HepG2 (cell line): Measurements from ENCODE around the gene FUCA1. TPM values are rescaled to one million over a fixed set of nuclear protein-coding genes. Genes with fewer than 3 reads are reported as not detected.

Experiments used
- ATAC-seq: fragments of 200-7000 bp; cut with Tn5 transposase; 3 replicates; pipeline ENCODE4 v1.9.1; 2020; ENCODE audit warnings: mild to moderate bottlenecking, moderate library complexity
- BruUV-seq: library from RNA; stranded (reverse); fragments of 400-500 nt; replicated peaks from 2 replicates; lab custom pipeline; 2021; lab: Mats Ljungman, UMichigan
- CTCF ChIA-PET: fragments of 300-600 bp; formaldehyde crosslinking; extraction: SDS; loops from one replicate; lab custom pipeline; 2021; ENCODE audit warnings: low total read pairs, inconsistent platforms, low intra/inter-chr PET ratio; lab: Yijun Ruan, JAX
- POLR2A ChIA-PET: fragments of 350-600 bp; sonication (Branson Sonifier 250); formaldehyde crosslinking; loops from one replicate; lab custom pipeline; 2020; ENCODE audit warnings: antibody characterized with exemption, inconsistent platforms; lab: Yijun Ruan, JAX
- DNase-seq: peaks from one replicate; pipeline ENCODE4 v3.0.0-alpha.2; 2015; ENCODE audit warnings: low spot score
- FAIRE-seq: peaks from 3 replicates; lab custom pipeline; 2011; peaks lifted over from hg19 to GRCh38; lab: Jason Lieb, UNC
- H2AFZ ChIP-seq: one replicate; pipeline ENCODE4 v1.6.1; 2011; ENCODE audit warnings: low read length, inconsistent platforms
- H3K27ac ChIP-seq: fragments of 300-600 bp; 3 replicates; pipeline ENCODE4 v1.8.0; 2011; ENCODE audit warnings: mixed run types, mild to moderate bottlenecking, mixed read lengths, low read length, inconsistent platforms; ENCODE audit not compliant: insufficient read depth; ENCODE audit errors: extremely low read length
- H3K27me3 ChIP-seq, 2 experiments: fragments of 200-600 bp in 1 of 2; 2 replicates in 1 of 2; 3 replicates in 1 of 2; pipeline versions ENCODE4 v1.6.0 to v1.8.0; 2011; ENCODE audit warnings: low read length in 2 of 2, mild to moderate bottlenecking in 2 of 2, moderate library complexity in 2 of 2, inconsistent platforms in 1 of 2; ENCODE audit not compliant: insufficient read depth in 2 of 2, control insufficient read depth in 1 of 2
- H3K36me3 ChIP-seq, 2 experiments: fragments of 200-600 bp in 1 of 2; replicated peaks in 1 of 2; 2 replicates in 1 of 2; 3 replicates in 1 of 2; pipeline versions ENCODE4 v1.5.1 to v1.8.0; 2011; ENCODE audit warnings: low read length in 2 of 2, inconsistent platforms in 1 of 2; ENCODE audit not compliant: insufficient read depth in 2 of 2, control insufficient read depth in 1 of 2
- H3K4me1 ChIP-seq: 2 replicates; pipeline ENCODE4 v1.5.1; 2012; ENCODE audit warnings: low read length, inconsistent platforms; ENCODE audit not compliant: insufficient read depth
- H3K4me2 ChIP-seq: 2 replicates; pipeline ENCODE4 v1.6.0; 2011; ENCODE audit warnings: low read depth, low read length, inconsistent platforms
- H3K4me3 ChIP-seq, 3 experiments: fragments of 200-600 bp in 1 of 3; sonication (generic), shearing (Covaris generic) in 1 of 3; replicated peaks in 1 of 3; 2 replicates each; pipeline ENCODE4 v1.5.1; 2011 to 2016; ENCODE audit warnings: low read length in 3 of 3, inconsistent platforms in 2 of 3, low read depth in 2 of 3, mild to moderate bottlenecking in 2 of 3, control low read depth in 1 of 3, mixed read lengths in 1 of 3; ENCODE audit not compliant: insufficient read depth in 1 of 3
- H3K79me2 ChIP-seq: one replicate; pipeline ENCODE4 v1.6.1; 2011; ENCODE audit warnings: low read length, inconsistent platforms; ENCODE audit not compliant: insufficient read depth
- H3K9ac ChIP-seq: 2 replicates; pipeline ENCODE4 v1.6.0; 2011; ENCODE audit warnings: mild to moderate bottlenecking, low read depth, low read length, inconsistent platforms; ENCODE audit not compliant: insufficient read depth
- H3K9me3 ChIP-seq: 2 replicates; pipeline ENCODE4 v1.5.1; 2012; ENCODE audit warnings: mild to moderate bottlenecking, low read length
- H4K20me1 ChIP-seq: 2 replicates; pipeline ENCODE4 v1.6.0; 2011; ENCODE audit warnings: inconsistent platforms, mild to moderate bottlenecking, low read length, moderate library complexity; ENCODE audit not compliant: insufficient read depth
- MXI1 ChIP-seq: IDR thresholded peaks from 3 replicates; pipeline ENCODE4 v1.6.1; 2012; ENCODE audit warnings: low read depth, low read length, inconsistent platforms, borderline replicate concordance
- NCOR1 ChIP-seq: fragments of 200-600 bp; sonication (generic); IDR thresholded peaks from 2 replicates; pipeline ENCODE4 v1.7.0; 2017; ENCODE audit warnings: antibody characterized with exemption, low read length, borderline replicate concordance
- NFE2L1 ChIP-seq: sonication (generic); formaldehyde crosslinking; IDR thresholded peaks from 2 replicates; pipeline ENCODE4 v1.4.0; 2020; ENCODE audit warnings: missing genetic modification reagents, mild to moderate bottlenecking, borderline replicate concordance
- NR2F1 ChIP-seq, 2 experiments: fragments of 450-650 bp in 1 of 2; formaldehyde crosslinking in 1 of 2; IDR thresholded peaks; 2 replicates each; pipeline versions ENCODE4 v1.5.0 to v1.6.1; 2016 to 2020; ENCODE audit warnings: mild to moderate bottlenecking in 1 of 2, missing compliant biosample characterization in 1 of 2, missing genetic modification reagents in 1 of 2, moderate library complexity in 1 of 2
- NR2F6 ChIP-seq, 2 experiments: IDR thresholded peaks; 2 replicates each; pipeline ENCODE4 v1.6.1; 2016; ENCODE audit warnings: antibody characterized with exemption in 1 of 2, mild to moderate bottlenecking in 1 of 2
- RARA ChIP-seq: IDR thresholded peaks from 2 replicates; pipeline ENCODE4 v1.6.1; 2016; ENCODE audit warnings: missing genetic modification reagents, missing compliant biosample characterization
- SAP130 ChIP-seq: IDR thresholded peaks from 2 replicates; pipeline ENCODE4 v1.6.1; 2016; ENCODE audit warnings: low read depth
- ZBTB38 ChIP-seq: sonication (generic); formaldehyde crosslinking; IDR thresholded peaks from 2 replicates; pipeline ENCODE4 v1.5.1; 2020; ENCODE audit warnings: mild to moderate bottlenecking, missing genetic modification reagents
- ZHX1 ChIP-seq: sonication (generic); formaldehyde crosslinking; IDR thresholded peaks from 2 replicates; pipeline ENCODE4 v1.8.1; 2022; ENCODE audit warnings: low read depth, mild to moderate bottlenecking, missing genetic modification reagents
- WGBS: methylation state at CpG from one replicate; pipeline ENCODE4 v1.1.6; 2017; ENCODE audit warnings: low lambda C conversion rate; 5-methylcytosine and 5-hydroxymethylcytosine counted together
- in situ Hi-C: cut with HindIII; loops from 2 replicates; pipeline ENCODE4 v1.10.0; 2017; ENCODE audit warnings: low pct_unique_long_range_greater_than_20kb; ENCODE audit not compliant: extremely low pct_ligation_motif_present
- intact Hi-C: fragments of 100-400 bp; cut with micrococcal nuclease; formaldehyde crosslinking; loops from one replicate; pipeline ENCODE4 v1.10.0; 2022; ENCODE audit not compliant: unreplicated experiment
- polyA plus RNA-seq, 8 experiments: library from polyadenylated mRNA; depleted of rRNA in 3 of 8; stranded (reverse) in 7 of 8; unstranded in 1 of 8; fragments of >200 nt; fragmentation: Illumina TruSeq in 4 of 8; extraction: Trizol in 4 of 8; gene quantifications; 2 replicates each; pipeline versions ENCODE4 v1.2.1 to v1.2.3, GENCODE V29; 2011 to 2016; ENCODE audit warnings: low read depth in 4 of 8, missing spikeins in 1 of 8, mixed read lengths in 1 of 8; ENCODE audit not compliant: insufficient read depth in 1 of 8
- total RNA-seq, 5 experiments: library from RNA; depleted of rRNA; stranded (reverse); fragments of >200 nt; fragmentation: Illumina TruSeq; extraction: Trizol; gene quantifications; 2 replicates each; pipeline ENCODE4 v1.2.3, GENCODE V29; 2016; ENCODE audit warnings: low read depth in 1 of 5
- TF ChIP-seq, protein P1 (sequence below): sonication (generic); formaldehyde crosslinking; IDR thresholded peaks from 2 replicates; pipeline ENCODE4 v1.4.0; 2020; ENCODE audit warnings: missing genetic modification reagents

The FUCA1 gene
- total and polyA plus RNA-seq, 2 of the 13 experiments (the other 11 are each of a cell fraction or from before 2014, with no cell fraction given), result 32.7 to 33.6 TPM

DNA sequence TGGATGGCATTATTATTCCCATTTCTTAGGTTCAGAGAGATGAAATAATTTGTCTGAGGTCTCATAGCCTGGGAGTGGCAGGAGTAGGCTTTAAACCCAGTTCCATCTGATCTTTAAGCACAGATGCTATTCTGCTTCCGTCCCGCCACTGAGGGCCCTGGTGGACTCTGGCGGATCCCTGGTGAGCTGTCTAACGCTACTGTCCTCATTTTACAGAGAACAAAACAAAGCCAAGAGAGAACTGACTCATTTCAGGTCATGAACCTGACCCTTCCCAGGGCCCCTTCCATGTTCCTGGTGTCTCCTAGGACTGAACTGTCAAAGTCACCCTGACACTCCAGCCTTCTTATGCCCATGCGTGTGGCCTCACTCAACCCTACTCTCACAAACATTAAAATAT is 64.4 kb downstream of the FUCA1 start:
- H3K9ac ChIP-seq, result no peak overlapping the region
- H3K4me3 ChIP-seq, result no peak overlapping the region
- no peaks in the 10 kb centered on the region for H3K9me3 ChIP-seq
- BruUV-seq, result no TSS peak
- no peak overlapping the region for H2AFZ ChIP-seq
- H4K20me1 ChIP-seq, result peaks cover 5% of the 10 kb centered on the region; the same call in 1 of the 2 replicates
- POLR2A ChIA-PET, result interaction anchor here (0.8 to 10.9 kb wide), 3 partner anchors 21 to 113 kb away, joined by 4 to 154 read pairs (median 4); partner anchors contain the start of genes HMGCL and PITHD1
- DNase-seq (no peak), ATAC-seq (no peak), FAIRE-seq (peak; percentile 8)
- TF ChIP-seq NCOR1, result no peak
- TF ChIP-seq NR2F6 (IDR thresholded peaks at IDR 0.05), result peak; percentile 19; the same call in 1 of the 2 replicates
- TF ChIP-seq NR2F6 (CRISPR knock-in tag; IDR thresholded peaks at IDR 0.05), result no peak
- no peak for TF ChIP-seq NFE2L1
- peak; percentile 47 to 50; a peak in 2 of 4 replicates for TF ChIP-seq NR2F1 (CRISPR knock-in tag; IDR thresholded peaks at IDR 0.05)
- TF ChIP-seq RARA (CRISPR knock-in tag), result peak; percentile 55; the same call in 1 of the 2 replicates
- TF ChIP-seq ZBTB38 (CRISPR knock-in tag), result peak; percentile 51; the same call in 1 of the 2 replicates
- TF ChIP-seq SAP130 (CRISPR knock-in tag), result peak; percentile 38; the same call in 1 of the 2 replicates
- TF ChIP-seq, protein P1, sequence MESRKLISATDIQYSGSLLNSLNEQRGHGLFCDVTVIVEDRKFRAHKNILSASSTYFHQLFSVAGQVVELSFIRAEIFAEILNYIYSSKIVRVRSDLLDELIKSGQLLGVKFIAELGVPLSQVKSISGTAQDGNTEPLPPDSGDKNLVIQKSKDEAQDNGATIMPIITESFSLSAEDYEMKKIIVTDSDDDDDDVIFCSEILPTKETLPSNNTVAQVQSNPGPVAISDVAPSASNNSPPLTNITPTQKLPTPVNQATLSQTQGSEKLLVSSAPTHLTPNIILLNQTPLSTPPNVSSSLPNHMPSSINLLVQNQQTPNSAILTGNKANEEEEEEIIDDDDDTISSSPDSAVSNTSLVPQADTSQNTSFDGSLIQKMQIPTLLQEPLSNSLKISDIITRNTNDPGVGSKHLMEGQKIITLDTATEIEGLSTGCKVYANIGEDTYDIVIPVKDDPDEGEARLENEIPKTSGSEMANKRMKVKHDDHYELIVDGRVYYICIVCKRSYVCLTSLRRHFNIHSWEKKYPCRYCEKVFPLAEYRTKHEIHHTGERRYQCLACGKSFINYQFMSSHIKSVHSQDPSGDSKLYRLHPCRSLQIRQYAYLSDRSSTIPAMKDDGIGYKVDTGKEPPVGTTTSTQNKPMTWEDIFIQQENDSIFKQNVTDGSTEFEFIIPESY (CRISPR knock-in tag), result peak; percentile 95
- 0 out of 3 replicates have a peak, but pooled peaks have one; percentile 22 for TF ChIP-seq MXI1
- TF ChIP-seq ZHX1 (CRISPR knock-in tag), result no peak
- peaks cover 2 to 3% of the 10 kb centered on the region in 2 experiments; a peak in 3 of 5 replicates for H3K36me3 ChIP-seq
- CTCF ChIA-PET, result interaction anchor here (0.6 kb wide), 1 partner anchor 64 kb away, joined by 3 read pairs; the partner anchor contains the start of gene FUCA1
- no peak overlapping the region for H3K27ac ChIP-seq
- 86% methylated on average over 5 of the region's 5 CpGs for WGBS
- H3K4me1 ChIP-seq, result peaks cover 69% of the 10 kb centered on the region
- H3K79me2 ChIP-seq, result peaks cover 9% of the 10 kb centered on the region
- no peak overlapping the region for H3K4me2 ChIP-seq
- in situ Hi-C loops (no loop called here), intact Hi-C loops (loop anchor here (5.0 kb wide), 1 partner anchor 64 kb away; the partner anchor contains the start of gene FUCA1)
- H3K27me3 ChIP-seq, result no peaks in the 10 kb centered on the region; a peak in 1 of 5 replicates
